ENCODE results near the gene PIK3AP1.

Gene PIK3AP1

DNA sequence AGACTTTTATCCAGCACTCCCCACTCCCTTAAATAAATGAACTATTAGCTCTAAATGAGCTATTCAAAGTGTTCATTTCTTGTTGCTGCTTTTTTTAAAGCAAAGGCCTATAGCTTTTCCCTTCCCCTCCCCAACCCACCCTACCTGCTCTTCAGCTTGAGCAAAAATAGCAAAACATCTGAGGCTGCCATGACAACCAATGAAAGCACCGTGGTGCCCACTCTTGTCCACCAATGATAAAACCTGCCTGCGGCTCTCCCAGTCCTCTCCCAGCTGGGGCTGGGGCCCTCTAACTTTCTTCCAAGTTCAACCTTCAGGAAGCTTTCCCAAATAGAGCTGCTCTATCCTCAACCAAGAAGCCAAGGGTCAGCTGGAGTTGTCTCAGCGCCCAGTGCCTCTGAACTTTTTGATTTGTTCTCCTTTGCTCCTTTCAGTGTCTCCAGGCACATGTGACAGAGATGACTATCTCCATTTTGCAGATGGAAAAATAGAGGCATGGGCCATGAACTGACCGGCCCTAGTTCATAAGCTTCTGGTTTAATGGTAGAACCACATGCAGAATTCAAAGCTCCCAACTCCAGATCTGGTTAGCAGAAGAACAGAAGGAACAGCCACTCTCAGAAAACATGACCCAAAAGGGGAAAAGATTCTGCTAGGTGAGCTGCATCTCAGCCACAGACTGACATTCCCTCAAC is 47.7 kb downstream of the PIK3AP1 start:
- DNase-seq = no peak

DNA sequence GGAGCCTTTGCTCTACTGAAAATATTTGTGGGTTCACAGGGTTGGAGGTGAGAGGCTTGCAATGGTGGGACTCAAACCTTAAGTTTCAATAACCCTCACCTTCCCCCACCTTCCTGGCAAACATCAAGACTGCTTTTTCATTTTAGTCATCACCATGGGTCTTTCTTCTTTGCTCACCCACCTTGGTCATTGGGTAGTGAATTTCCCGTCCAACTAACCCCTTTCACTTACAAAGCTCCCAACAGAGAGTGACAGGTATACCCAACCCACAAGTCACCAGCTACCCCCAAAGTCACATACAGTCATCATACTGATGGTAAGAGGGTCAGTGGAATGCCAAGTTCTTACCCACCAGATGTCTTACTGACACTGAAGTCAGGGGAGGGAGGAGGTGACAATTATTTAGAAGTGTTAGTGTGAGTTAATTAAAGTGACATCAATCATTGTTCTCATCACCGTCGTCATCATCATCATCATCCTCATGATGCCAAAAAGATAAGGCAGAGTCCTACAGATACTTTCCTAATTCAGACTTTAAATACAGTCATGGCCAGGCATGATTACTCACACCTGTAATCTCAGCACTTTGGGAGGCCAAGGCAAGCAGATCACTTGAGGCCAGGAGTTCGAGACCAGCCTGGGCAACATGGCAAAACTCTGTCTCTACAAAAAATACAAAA is 49.0 kb downstream of the PIK3AP1 start:
- DNase-seq = no peak

DNA sequence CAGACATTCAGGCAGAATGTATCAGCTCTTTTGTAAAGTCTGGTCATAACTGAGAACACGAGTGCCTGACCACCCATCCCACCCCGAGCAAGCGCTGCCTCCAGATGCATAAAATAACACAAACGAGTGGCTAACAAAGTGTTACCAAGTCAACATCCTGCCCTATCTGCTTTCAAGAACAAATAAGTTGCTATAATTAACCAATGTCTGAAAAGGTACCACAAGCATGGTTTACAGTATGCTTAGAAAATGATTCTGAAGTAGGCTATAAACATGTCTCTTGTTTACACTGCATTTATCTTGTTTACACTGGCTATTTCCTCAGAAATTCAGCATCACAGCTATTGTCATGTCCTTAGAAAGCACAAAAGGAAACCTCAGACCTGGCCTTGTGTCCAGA is 49.5 kb downstream of the PIK3AP1 start:
- no peak for DNase-seq

DNA sequence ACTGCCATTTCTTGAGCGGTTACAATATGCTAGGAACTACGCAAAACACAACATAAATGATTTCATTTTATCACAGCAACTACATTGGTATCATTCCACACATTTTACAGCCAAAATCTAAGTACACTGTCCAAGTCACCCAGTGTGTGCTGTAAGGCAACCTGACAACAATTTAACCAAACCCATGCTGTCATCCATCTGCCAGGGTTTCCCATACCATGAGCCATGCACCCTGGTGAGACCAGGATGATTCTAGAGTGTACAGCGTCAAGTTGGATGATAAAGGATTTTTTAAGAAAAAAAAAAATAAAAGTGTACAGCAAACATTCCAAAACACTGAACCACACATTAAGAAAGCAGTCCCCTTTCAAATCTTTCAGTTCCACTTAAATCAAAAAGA is 52.9 kb downstream of the PIK3AP1 start:
- DNase-seq = no peak

DNA sequence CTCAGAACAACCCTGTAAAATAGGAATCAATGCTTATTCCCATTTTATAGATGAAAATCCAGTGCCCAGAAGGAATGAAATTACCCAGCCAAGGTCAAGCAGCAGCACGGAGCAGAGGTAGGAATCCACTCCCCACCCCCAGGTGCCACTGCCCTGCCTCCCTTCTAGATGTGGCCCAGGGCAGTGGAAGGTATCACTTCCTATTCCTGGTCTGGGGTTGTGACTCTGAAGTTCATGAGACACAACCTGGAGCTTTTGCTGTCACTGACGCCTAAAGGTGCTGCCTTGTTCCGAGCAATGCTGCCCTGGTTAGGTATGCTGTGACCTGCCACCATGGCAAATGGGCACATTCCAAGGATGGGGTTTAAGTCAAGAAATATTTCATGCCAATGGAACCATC is 53.6 kb downstream of the PIK3AP1 start:
- DNase-seq = no peak

GRCh38 chr10:96665306-96665705 is 55.0 kb downstream of the PIK3AP1 start:
- DNase-seq = no peak

- DNase-seq = no peak
These were observed 55.8 kb downstream of the PIK3AP1 start for GRCh38 chr10:96664563-96664962.

- no peak for DNase-seq
These were observed 56.5 kb downstream of the PIK3AP1 start for GRCh38 chr10:96663797-96664196.

- DNase-seq = no peak
These were observed 58.7 kb downstream of the PIK3AP1 start for GRCh38 chr10:96661632-96662031.

DNA sequence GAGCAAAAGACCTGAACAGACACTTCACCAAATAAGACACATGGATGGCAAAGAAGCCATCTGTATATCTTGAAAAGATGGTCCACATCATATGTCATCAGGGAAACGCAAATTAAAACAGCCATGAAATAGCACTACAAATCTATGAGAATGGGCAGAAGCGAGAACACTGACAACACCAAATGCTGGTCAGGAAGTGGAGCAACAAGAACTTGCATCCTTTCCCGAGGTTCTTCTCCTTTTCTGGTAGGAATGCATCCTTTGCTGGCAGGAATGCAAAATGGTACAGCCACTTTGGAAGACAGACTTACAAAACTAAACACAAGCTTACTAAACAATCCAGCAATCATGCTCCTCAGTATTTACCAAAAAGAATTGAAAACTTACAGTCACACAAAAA is 60.0 kb downstream of the PIK3AP1 start:
- no peak for DNase-seq

DNA sequence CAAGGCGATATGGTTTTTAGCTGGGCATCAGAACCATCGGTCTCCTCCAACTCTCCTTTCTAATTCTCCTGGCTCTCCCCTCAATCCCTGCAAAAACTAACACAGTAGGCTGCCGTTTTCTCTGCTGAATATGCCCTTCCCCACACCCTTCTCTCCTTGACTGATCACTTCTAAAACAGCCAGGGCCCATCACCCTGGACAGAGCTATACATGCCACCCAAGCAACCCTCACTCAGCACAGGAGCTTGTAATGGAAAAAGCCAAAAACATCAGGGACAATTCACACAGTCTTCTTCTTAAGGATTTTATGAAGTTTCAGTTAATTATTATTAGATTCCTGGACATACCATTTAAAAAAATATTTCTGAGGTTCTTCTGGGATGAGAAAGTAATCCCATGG is 61.5 kb downstream of the PIK3AP1 start:
- no peak for DNase-seq

DNA sequence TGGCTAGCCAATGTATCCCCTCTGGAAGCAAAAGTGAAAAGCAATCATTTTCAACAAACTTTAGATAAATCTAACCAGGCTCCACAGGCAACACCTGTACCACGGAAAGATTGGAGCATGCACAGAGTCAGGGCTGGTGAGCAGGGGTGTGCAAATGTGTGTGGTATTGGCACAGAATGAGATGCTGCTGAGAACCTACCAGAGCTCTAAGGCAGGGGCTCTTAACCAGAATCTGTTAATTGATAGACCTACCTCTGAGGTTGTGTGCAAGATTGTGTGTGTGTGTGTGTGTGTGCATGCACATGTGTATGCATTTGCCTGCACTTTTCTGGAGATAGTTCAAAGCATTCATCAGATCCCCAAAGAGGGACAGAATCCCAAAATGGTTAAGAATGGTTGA is 62.9 kb downstream of the PIK3AP1 start:
- no peak for DNase-seq

DNA sequence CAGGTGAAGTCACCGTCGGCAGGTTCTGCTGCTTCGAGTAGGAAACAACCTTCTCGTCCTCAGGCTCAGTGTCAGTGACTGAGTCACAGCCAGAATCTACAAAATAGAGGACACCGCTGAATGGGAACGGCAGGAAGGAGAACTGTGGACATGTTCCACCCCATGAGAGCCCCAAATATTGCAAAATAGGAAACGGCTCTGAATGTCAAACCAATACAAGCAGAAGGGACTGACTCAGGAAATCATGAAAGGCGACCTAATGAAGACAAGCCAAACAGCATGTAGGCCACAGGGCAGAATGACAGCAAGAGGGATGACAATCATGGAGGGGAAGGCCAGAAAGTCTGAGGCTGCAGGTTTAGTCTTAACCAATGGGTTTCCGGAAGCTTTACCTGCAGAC is 63.5 kb downstream of the PIK3AP1 start:
- peak in 1 of 51 donors; percentile 10 for DNase-seq

GRCh38 chr10:96656198-96656577 is 64.1 kb downstream of the PIK3AP1 start:
- DNase-seq = no peak

DNA sequence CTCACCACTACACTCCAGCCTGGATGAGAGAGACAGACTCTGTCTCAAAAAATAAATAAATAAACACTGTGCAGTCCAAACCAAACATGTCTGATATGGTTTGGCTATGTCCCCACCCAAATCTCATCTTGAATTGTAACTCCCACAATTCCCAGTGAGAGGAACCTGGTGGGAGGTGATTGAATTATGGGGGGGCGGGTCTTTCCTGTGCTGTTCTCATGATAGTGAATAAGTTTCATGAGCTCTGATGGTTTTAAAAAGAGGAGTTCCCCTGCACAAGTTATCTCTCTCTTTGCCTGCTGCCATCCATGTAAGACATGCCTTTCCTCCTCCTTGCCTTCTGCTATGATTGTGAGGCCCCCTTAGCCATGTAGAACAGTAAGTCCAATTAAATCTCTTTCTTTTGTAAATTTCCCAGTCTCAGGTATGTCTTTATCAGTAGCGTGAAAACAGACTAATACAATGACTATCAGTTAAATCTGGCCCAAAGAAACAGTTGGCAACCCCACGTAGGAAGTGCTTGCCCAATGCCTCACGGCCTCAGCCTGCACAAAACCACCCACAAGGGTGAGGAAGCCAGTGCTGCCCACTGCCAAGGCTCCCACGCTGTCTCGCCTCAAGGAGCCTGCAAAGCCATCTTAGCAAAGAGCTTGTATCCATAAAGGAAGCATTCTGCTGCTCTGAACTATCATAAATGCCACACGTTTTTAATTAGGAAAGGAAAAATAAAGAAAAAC is 64.7 kb downstream of the PIK3AP1 start:
- DNase-seq = no peak

DNA sequence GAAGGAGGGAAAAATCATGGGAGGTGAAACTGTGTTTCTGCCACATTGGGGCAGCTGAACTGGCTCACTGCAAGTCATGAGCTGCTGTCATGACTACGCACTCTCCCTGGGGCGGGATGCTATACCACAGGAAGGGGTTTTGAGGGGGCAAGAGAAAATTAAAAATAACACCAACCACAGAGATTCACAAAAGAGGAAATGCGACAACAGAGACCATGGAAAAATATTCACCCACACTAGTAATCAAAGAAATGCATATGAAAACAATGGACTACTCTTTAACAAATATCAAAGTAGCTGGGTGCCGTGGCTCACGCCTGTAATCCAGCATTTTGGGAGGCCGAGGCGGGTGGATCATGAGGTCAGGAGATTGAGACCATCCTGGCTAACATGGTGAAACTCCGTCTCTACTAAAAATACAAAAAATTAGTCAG is 68.3 kb downstream of the PIK3AP1 start:
- peak in 1 of 51 donors; percentile 37 for DNase-seq

GRCh38 chr10:96650958-96651357 is 69.4 kb downstream of the PIK3AP1 start:
- no peak for DNase-seq

DNA sequence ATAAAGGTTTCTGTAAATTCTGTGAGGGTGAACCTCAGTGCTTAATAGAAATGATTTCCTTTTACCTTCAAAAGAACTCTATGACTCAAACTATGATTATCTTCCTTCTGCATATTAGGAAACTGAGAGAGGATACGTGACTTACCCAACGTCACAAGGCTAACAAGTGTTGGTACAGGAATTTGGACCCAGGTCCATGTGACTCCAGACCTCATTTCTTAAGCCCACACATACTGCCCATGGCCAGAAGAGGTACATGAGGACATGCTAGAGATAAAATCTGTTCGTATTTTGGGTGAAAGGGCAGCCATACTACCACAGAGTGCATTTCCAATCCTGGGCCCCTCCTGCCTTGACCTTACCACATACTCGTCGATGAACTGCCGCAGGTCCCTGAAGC is 72.0 kb downstream of the PIK3AP1 start:
- DNase-seq = no peak

- DNase-seq = no peak
These were observed 72.8 kb downstream of the PIK3AP1 start for GRCh38 chr10:96647466-96647865.

- DNase-seq = no peak
These were observed 73.6 kb downstream of the PIK3AP1 start for GRCh38 chr10:96646751-96647166.

DNA sequence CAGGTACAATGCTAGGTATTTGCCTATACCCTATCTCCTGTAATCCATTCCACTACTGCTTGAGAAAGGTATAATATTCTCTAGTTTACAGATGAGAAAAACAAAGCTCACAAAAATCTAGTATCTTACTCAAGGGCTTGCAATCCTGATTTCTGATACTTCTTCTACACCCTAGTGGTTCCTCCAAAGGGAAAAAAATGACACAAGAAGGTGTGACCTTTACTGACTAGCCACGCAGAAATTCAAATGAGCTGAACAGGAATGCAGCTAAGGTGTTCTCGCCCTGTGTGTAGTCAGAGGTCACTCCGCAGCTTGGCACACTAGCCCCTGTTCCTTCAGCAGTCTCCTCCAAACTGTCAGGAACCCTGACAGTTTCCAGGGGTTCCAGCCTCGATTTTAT is 74.0 kb downstream of the PIK3AP1 start:
- DNase-seq = no peak

- peak in 1 of 51 donors; percentile 3 for DNase-seq
These were observed 75.1 kb downstream of the PIK3AP1 start for GRCh38 chr10:96645191-96645721.

Measured in hypothalamus (tissue), 51 donors.